GM12878 (cell line): ENCODE data around the gene MAF. TPM values are rescaled to one million over a fixed set of nuclear protein-coding genes. Genes with fewer than 3 reads are reported as not detected.

ENCODE experiments used
- ATAC-seq: fragments of 200-7000 bp; cut with Tn5 transposase; 3 replicates; pipeline ENCODE4 v1.9.1; 2020; ENCODE audit warnings: mild to moderate bottlenecking, moderate library complexity
- BruUV-seq: library from RNA; stranded (reverse); fragments of 400-500 nt; replicated peaks from 2 replicates; lab custom pipeline; 2021; lab: Mats Ljungman, UMichigan
- CTCF ChIA-PET: fragments of 300-600 bp; sonication (Branson Sonifier 250); formaldehyde crosslinking; extraction: SDS; loops from one replicate; lab custom pipeline; 2021; ENCODE audit warnings: inconsistent platforms; lab: Yijun Ruan, JAX
- POLR2A ChIA-PET: fragments of 350-600 bp; formaldehyde crosslinking; extraction: SDS; loops from one replicate; lab custom pipeline; 2021; ENCODE audit warnings: inconsistent platforms; lab: Charles Lee
- RAD21 ChIA-PET: fragments of 300-600 bp; sonication (Branson Sonifier 250); formaldehyde crosslinking; loops from one replicate; lab custom pipeline; 2023; ENCODE audit warnings: antibody characterized with exemption; ENCODE audit not compliant: unreplicated experiment; lab: Charles Lee
- SMC1A ChIA-PET: fragments of 300-600 bp; sonication (Branson Sonifier 250); formaldehyde crosslinking; loops from one replicate; lab custom pipeline; 2023; ENCODE audit not compliant: unreplicated experiment, uncharacterized antibody; lab: Charles Lee
- DNase-seq: peaks from one replicate; pipeline ENCODE4 v3.0.0-alpha.2; 2011; ENCODE audit warnings: low read depth, low spot score
- FAIRE-seq: peaks from 3 replicates; lab custom pipeline; 2011; peaks lifted over from hg19 to GRCh38; lab: Jason Lieb, UNC
- H2AFZ ChIP-seq: 2 replicates; pipeline ENCODE4 v1.6.0; 2011; ENCODE audit warnings: low read depth, low read length, control low read depth; ENCODE audit not compliant: control insufficient read depth
- H3K27ac ChIP-seq: 2 replicates; pipeline ENCODE4 v1.5.1; 2011; ENCODE audit warnings: control low read depth; ENCODE audit not compliant: control insufficient read depth, insufficient read depth
- H3K27me3 ChIP-seq, 2 experiments: replicated peaks in 1 of 2; 2 replicates each; pipeline versions ENCODE4 v1.6.0 to v1.6.1; 2011; ENCODE audit warnings: low read length in 1 of 2; ENCODE audit not compliant: control insufficient read depth in 2 of 2, insufficient read depth in 2 of 2
- H3K36me3 ChIP-seq, 2 experiments: 2 replicates each; pipeline ENCODE4 v1.5.1; 2011; ENCODE audit warnings: low read length in 1 of 2; ENCODE audit not compliant: control insufficient read depth in 2 of 2, insufficient read depth in 2 of 2
- H3K4me1 ChIP-seq: 2 replicates; pipeline ENCODE4 v1.6.1; 2011; ENCODE audit warnings: mild to moderate bottlenecking, low read length, moderate library complexity, mixed read lengths; ENCODE audit not compliant: control insufficient read depth, insufficient read depth
- H3K4me2 ChIP-seq: 2 replicates; pipeline ENCODE4 v1.6.0; 2011; ENCODE audit warnings: control low read depth; ENCODE audit not compliant: control insufficient read depth, insufficient read depth
- H3K4me3 ChIP-seq: fragments of 200-600 bp; sonication (generic); 2 replicates; pipeline ENCODE4 v1.5.1; 2016
- H3K79me2 ChIP-seq: 2 replicates; pipeline ENCODE4 v1.6.0; 2011; ENCODE audit warnings: low read length; ENCODE audit not compliant: control insufficient read depth, insufficient read depth
- H3K9ac ChIP-seq: 2 replicates; pipeline ENCODE4 v1.8.0; 2011; ENCODE audit warnings: low read length, control low read depth, mixed read lengths; ENCODE audit not compliant: control insufficient read depth, insufficient read depth
- H3K9me3 ChIP-seq: replicated peaks from 3 replicates; pipeline ENCODE4 v1.5.1; 2011; ENCODE audit warnings: mild to moderate bottlenecking, low read length; ENCODE audit not compliant: control insufficient read depth, insufficient read depth
- H4K20me1 ChIP-seq: 2 replicates; pipeline ENCODE4 v1.6.0; 2011; ENCODE audit not compliant: control insufficient read depth, insufficient read depth
- MEF2B ChIP-seq: fragments of 450-650 bp; IDR thresholded peaks from 2 replicates; pipeline ENCODE4 v1.6.1; 2018; ENCODE audit warnings: mild to moderate bottlenecking, moderate library complexity; ENCODE audit not compliant: partially characterized antibody, poor library complexity, severe bottlenecking
- PAX8 ChIP-seq: fragments of 450-650 bp; IDR thresholded peaks from 2 replicates; pipeline ENCODE4 v1.6.1; 2017; ENCODE audit warnings: mild to moderate bottlenecking, moderate library complexity
- RBBP5 ChIP-seq: fragments of 200-600 bp; sonication (generic); conservative IDR thresholded peaks from 2 replicates; pipeline ENCODE4 v1.6.1; 2016
- SMC3 ChIP-seq: IDR thresholded peaks from 2 replicates; pipeline ENCODE4 v1.6.1; 2011; ENCODE audit warnings: low read length, improper control_type of control experiment, borderline replicate concordance
- STAT1 ChIP-seq: fragments of 450-650 bp; conservative IDR thresholded peaks from 2 replicates; pipeline ENCODE4 v1.6.1; 2014; ENCODE audit warnings: antibody characterized with exemption, mild to moderate bottlenecking
- YBX1 ChIP-seq: fragments of 450-650 bp; IDR thresholded peaks from 2 replicates; pipeline ENCODE4 v1.6.1; 2016; ENCODE audit warnings: antibody characterized with exemption
- YY1 ChIP-seq: IDR thresholded peaks from 2 replicates; pipeline ENCODE4 v1.6.1; 2011; ENCODE audit warnings: low read depth, mild to moderate bottlenecking, low read length
- WGBS: methylation state at CpG from one replicate; pipeline ENCODE4 v1.1.6; 2016; ENCODE audit warnings: low lambda C conversion rate; ENCODE audit not compliant: insufficient replicate concordance, insufficient coverage; ENCODE audit errors: missing lambda C conversion rate; 5-methylcytosine and 5-hydroxymethylcytosine counted together
- in situ Hi-C: fragments of 300-500 bp; cut with MboI; formaldehyde crosslinking; loops from 9 replicates; pipeline ENCODE4 v1.14.3; 2018; ENCODE audit warnings: mixed read lengths
- intact Hi-C: fragments of 100-400 bp; cut with micrococcal nuclease; formaldehyde crosslinking; loops from one replicate; pipeline ENCODE4 v1.14.2; 2022; ENCODE audit not compliant: unreplicated experiment
- polyA plus RNA-seq, 11 experiments: library from polyadenylated mRNA; depleted of rRNA in 4 of 11; unstranded in 6 of 11; stranded (reverse) in 5 of 11; fragments of >200 nt; fragmentation: Nextera tagmentation in 4 of 11; fragmentation: Illumina TruSeq in 1 of 11; extraction: Ambion mirVana in 4 of 11; extraction: Trizol in 1 of 11; gene quantifications; 1 replicate in 1 of 11; 2 replicates in 10 of 11; pipeline versions ENCODE4 v1.2.1 to v1.2.3, GENCODE V29; 2011 to 2016; ENCODE audit warnings: inconsistent platforms in 2 of 11, missing spikeins in 2 of 11, low read depth in 1 of 11
- total RNA-seq, 4 experiments: library from RNA; depleted of rRNA in 3 of 4; stranded (reverse); fragments of >200 nt in 3 of 4; fragmentation: Illumina TruSeq in 1 of 4; extraction: Trizol in 1 of 4; gene quantifications; 2 replicates each; pipeline versions ENCODE4 v1.2.1 to v1.2.3, GENCODE V29; 2013 to 2021
- TF ChIP-seq, protein P1 (sequence below): fragments of 450-650 bp; IDR thresholded peaks from 2 replicates; pipeline ENCODE4 v1.6.1; 2017; ENCODE audit warnings: mild to moderate bottlenecking, moderate library complexity
- TF ChIP-seq, protein P2 (sequence below): fragments of 450-650 bp; IDR thresholded peaks from 2 replicates; pipeline ENCODE4 v1.6.1; 2017; ENCODE audit warnings: borderline replicate concordance
- TF ChIP-seq, protein P3 (sequence below): fragments of 450-650 bp; IDR thresholded peaks from 2 replicates; pipeline ENCODE4 v1.6.1; 2018; ENCODE audit warnings: borderline replicate concordance, mild to moderate bottlenecking; ENCODE audit not compliant: partially characterized antibody
- TF ChIP-seq, protein P4 (sequence below): fragments of 450-650 bp; IDR thresholded peaks from 2 replicates; pipeline ENCODE4 v1.6.1; 2017; ENCODE audit warnings: low read depth, mild to moderate bottlenecking, moderate library complexity

Gene MAF
- total and polyA plus RNA-seq, 10 of the 15 experiments (the other 5 are each of a cell fraction or from before 2014, with no cell fraction given), result 0.03 to 0.13 TPM; not detected in 8

DNA sequence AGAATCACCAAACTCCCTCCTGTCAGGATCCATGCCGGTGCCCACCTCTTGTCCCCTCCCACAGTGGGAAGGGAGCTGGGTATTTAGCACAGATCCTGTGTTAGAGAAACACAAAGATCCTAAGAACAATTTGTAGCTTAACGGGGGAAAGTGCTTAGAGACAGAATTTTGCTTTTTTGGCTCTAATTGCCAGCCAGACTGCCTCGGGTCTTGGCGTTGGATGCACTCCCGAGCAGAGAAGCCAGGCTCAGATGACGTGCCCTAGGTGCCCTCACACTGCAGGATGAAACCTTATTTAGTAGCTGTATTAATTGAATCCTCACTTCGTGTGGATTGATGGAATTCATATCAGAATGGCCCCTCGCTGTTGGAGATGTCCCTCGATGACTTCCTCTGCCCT, 22.5 kb upstream of the MAF start (continued):
- TF ChIP-seq, protein P1, sequence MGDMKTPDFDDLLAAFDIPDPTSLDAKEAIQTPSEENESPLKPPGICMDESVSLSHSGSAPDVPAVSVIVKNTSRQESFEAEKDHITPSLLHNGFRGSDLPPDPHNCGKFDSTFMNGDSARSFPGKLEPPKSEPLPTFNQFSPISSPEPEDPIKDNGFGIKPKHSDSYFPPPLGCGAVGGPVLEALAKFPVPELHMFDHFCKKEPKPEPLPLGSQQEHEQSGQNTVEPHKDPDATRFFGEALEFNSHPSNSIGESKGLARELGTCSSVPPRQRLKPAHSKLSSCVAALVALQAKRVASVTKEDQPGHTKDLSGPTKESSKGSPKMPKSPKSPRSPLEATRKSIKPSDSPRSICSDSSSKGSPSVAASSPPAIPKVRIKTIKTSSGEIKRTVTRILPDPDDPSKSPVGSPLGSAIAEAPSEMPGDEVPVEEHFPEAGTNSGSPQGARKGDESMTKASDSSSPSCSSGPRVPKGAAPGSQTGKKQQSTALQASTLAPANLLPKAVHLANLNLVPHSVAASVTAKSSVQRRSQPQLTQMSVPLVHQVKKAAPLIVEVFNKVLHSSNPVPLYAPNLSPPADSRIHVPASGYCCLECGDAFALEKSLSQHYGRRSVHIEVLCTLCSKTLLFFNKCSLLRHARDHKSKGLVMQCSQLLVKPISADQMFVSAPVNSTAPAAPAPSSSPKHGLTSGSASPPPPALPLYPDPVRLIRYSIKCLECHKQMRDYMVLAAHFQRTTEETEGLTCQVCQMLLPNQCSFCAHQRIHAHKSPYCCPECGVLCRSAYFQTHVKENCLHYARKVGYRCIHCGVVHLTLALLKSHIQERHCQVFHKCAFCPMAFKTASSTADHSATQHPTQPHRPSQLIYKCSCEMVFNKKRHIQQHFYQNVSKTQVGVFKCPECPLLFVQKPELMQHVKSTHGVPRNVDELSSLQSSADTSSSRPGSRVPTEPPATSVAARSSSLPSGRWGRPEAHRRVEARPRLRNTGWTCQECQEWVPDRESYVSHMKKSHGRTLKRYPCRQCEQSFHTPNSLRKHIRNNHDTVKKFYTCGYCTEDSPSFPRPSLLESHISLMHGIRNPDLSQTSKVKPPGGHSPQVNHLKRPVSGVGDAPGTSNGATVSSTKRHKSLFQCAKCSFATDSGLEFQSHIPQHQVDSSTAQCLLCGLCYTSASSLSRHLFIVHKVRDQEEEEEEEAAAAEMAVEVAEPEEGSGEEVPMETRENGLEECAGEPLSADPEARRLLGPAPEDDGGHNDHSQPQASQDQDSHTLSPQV, result no peak
- TF ChIP-seq SMC3 (no peak), PAX8 (no peak), YY1 (no peak)
- TF ChIP-seq, protein P2, sequence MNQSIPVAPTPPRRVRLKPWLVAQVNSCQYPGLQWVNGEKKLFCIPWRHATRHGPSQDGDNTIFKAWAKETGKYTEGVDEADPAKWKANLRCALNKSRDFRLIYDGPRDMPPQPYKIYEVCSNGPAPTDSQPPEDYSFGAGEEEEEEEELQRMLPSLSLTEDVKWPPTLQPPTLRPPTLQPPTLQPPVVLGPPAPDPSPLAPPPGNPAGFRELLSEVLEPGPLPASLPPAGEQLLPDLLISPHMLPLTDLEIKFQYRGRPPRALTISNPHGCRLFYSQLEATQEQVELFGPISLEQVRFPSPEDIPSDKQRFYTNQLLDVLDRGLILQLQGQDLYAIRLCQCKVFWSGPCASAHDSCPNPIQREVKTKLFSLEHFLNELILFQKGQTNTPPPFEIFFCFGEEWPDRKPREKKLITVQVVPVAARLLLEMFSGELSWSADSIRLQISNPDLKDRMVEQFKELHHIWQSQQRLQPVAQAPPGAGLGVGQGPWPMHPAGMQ, result no peak

DNA sequence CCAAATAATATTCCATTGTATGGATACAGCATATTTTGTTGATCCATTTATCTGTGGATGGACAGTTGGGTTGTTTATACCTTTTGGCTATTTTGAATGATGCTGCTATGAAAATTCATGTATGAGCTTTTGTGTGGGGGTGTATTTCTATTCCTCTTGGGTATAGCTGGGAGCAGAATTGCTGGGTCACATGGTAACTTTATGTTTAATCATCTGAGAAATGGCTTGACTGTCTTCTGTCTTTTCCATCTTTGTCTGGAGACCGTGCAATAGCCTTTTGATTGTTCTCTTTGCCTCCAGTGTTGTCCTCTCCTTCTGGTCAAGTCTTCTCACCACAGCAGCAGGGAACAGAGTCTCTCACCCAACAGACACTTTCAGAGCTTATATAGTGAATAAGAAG, 20.5 kb upstream of the MAF start:
- DNase-seq (no peak), FAIRE-seq (no peak)
- H3K36me3 ChIP-seq, result no peaks in the 10 kb centered on the region
- SMC1A ChIA-PET, result no interaction called here
- no peak overlapping the region for H2AFZ ChIP-seq
- no peak overlapping the region for H3K9ac ChIP-seq
- no peak overlapping the region for H3K27ac ChIP-seq
- intact Hi-C loops, result no loop called here
- POLR2A ChIA-PET, result no interaction called here
- BruUV-seq, result no TSS peak
- no peaks in the 10 kb centered on the region for H3K9me3 ChIP-seq
- H3K79me2 ChIP-seq, result no peaks in the 10 kb centered on the region
- TF ChIP-seq, protein P3, sequence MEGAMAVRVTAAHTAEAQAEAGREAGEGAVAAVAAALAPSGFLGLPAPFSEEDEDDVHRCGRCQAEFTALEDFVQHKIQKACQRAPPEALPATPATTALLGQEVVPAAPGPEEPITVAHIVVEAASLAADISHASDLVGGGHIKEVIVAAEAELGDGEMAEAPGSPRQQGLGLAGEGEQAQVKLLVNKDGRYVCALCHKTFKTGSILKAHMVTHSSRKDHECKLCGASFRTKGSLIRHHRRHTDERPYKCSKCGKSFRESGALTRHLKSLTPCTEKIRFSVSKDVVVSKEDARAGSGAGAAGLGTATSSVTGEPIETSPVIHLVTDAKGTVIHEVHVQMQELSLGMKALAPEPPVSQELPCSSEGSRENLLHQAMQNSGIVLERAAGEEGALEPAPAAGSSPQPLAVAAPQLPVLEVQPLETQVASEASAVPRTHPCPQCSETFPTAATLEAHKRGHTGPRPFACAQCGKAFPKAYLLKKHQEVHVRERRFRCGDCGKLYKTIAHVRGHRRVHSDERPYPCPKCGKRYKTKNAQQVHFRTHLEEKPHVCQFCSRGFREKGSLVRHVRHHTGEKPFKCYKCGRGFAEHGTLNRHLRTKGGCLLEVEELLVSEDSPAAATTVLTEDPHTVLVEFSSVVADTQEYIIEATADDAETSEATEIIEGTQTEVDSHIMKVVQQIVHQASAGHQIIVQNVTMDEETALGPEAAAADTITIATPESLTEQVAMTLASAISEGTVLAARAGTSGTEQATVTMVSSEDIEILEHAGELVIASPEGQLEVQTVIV, result no peak
- TF ChIP-seq STAT1 (no peak), YBX1 (no peak), MEF2B (no peak), RBBP5 (no peak)
- TF ChIP-seq, protein P4, sequence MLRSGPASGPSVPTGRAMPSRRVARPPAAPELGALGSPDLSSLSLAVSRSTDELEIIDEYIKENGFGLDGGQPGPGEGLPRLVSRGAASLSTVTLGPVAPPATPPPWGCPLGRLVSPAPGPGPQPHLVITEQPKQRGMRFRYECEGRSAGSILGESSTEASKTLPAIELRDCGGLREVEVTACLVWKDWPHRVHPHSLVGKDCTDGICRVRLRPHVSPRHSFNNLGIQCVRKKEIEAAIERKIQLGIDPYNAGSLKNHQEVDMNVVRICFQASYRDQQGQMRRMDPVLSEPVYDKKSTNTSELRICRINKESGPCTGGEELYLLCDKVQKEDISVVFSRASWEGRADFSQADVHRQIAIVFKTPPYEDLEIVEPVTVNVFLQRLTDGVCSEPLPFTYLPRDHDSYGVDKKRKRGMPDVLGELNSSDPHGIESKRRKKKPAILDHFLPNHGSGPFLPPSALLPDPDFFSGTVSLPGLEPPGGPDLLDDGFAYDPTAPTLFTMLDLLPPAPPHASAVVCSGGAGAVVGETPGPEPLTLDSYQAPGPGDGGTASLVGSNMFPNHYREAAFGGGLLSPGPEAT, result no peak
- TF ChIP-seq, all 136 proteins: peak for 0
- Histone ChIP-seq H4K20me1 (no peaks in the 10 kb centered on the region), H3K27me3 (no peaks in the 10 kb centered on the region; a peak in 1 of 4 replicates), H3K4me3 (no peak overlapping the region), H3K4me2 (no peak overlapping the region), H3K4me1 (no peaks in the 10 kb centered on the region)
- RAD21 ChIA-PET, result no interaction called here
- 20% methylated on average over 1 of the region's 1 CpG for WGBS
- no peak for ATAC-seq
- CTCF ChIA-PET, result interaction anchor here (0.8 kb wide), 1 partner anchor 1117 kb away, joined by 3 read pairs; no protein-coding TSS in a partner anchor
- in situ Hi-C loops, result no loop called here
